ENCODE data around the gene TAF6.

TAF6 gene

DNA sequence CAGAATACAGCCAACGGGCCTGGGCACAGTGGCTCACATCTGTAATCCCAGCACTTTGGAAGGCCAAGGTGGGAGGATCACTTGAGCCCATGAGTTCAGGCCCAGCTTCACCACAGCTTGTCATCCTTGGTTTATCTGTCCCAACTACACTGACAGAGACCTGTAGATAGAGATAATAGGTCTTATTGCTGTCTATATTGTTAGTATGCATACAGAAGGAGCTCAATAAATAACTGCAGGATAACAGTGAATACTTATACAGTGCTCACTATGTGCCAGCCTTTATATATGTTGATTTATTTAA lies 1.5 kb upstream of the TAF6 start:
- DNase-seq = no peak

DNA sequence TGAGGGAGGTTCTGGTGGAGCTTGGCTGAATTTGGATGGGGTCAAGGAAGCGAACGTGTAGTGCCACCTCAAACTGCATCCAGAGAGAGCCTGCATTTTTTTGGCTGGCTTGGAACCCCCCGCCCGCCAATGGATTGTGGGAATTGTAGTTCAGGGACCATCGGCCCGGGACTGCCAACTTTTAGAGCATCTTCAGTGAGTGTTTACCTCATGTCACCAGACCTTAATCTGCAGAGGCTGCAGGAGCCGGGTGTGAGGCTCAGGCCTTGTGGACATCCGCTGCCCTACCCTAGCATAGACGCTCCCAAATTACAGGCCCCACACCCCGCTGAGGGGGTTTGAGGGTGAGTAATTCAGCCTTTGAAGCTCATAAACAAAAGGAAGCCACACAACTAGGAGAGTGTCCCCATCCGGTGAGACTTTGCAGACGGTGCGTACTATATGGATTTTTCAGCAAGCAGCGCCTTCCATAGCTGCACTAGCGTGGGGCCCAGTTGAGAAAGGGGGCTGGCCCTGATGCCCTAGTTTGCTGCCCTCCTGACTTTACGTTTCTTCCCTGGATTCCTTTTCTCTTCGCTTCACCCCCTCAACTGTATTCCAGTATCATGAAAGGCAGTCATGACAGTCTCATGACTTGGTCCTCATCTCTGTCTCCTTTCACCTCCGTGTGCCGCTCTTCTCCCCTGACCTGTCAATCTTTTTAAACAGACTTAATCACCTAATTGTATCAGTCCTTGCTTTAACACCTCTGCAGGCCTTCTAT lies 993 bp upstream of the TAF6 start:
- DNase-seq = no peak

- no peak for DNase-seq
These were observed 628 bp downstream of the TAF6 start for GRCh38 chr7:100118388-100119071.

DNA sequence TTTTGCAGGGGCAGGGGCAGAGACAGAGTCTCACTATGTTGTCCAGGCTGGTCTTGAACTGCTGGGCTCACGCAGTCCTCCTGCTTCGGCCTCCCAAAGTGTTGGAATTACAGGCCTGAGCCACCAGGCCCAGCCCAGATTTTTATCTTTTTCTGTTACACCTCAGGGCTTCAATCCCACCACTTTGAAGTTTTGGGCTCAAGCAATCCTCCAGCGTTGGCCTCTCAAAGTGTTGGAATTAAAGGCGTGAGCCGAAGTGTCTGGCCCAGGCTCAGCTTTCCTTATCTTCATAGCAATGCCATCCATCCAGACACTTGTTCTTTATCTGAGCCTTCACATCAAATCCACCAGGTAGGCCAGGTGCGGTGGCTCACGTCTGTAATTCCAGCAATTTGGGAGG lies 4.1 kb downstream of the TAF6 start:
- DNase-seq = no peak

GRCh38 chr7:100111914-100112313 lies 7.2 kb downstream of the TAF6 start:
- DNase-seq = no peak

GRCh38 chr7:100111156-100111555 lies 8.0 kb downstream of the TAF6 start:
- no peak for DNase-seq

DNA sequence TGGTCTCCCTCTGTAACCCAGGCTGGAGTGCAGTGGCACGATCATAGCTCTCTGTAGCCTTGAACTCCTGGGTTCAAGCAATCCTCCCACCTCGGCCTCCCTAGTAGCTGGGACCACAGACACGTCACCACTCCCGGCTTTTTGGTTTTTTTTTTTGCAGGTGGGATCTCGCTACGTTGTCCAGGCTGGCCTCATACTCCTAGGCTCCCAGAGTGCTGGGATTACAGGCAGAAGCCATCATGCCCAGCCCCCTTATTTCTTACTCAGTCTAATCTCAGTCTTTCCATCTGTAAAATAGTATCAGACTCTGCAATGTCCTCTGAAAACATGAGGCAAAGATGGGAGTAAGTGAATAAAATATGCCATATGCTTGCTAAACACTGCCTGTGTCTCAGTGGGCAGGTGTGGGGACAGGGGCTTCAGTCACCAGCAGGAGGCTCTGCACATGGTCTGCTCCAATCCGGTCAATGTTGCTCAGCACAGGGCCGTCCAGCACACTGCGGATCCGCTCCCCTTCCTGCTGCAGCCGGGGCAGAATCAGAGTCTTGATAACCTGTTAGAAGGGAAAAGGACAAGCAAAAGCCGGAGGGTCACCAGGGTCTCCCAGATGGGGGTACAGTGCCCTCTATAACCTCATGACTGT lies 9.5 kb downstream of the TAF6 start:
- no peak for DNase-seq

- DNase-seq = no peak
These were observed 11.3 kb downstream of the TAF6 start for GRCh38 chr7:100107890-100108289.

GRCh38 chr7:100107125-100107737 lies 11.9 kb downstream of the TAF6 start:
- DNase-seq = no peak

- no peak for DNase-seq
These were observed 12.5 kb downstream of the TAF6 start for GRCh38 chr7:100106633-100107032.

DNA sequence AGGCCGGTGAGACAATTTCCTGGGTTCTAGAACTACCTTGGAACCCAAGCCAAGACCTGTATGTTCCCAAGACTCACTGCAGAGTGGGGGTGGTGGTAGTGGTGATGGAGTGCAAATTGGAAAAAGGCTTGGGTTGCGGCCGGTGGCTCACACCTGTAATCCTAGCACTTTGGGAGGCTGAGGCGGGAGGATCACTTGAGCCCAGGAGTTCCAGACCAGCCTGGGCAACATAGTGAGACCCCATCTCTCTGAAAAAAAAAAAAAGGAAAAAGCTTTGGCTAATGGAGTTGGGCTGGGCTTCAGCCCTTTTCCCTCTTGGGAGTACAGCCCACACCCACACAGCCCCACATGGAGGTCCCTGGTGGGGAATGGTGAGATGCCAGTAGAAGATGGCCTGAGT lies 13.6 kb downstream of the TAF6 start:
- no peak for DNase-seq

GRCh38 chr7:100102950-100103840 lies 16.0 kb downstream of the TAF6 start:
- DNase-seq = no peak

- DNase-seq = peak; percentile 98
These were observed 17.9 kb downstream of the TAF6 start, which contains the start of the genes AP4M1 and MCM7 for GRCh38 chr7:100101016-100101862. TSS of gene AP4M1 (plus strand) at chr7:100101643. CDS start at chr7:100101715, 72 bp downstream. TSS of gene MCM7 (minus strand) at chr7:100101397. CDS start at chr7:100101294, 103 bp downstream.

GRCh38 chr7:100100420-100101015 lies 18.6 kb downstream of the TAF6 start:
- DNase-seq = peak; percentile 93

GRCh38 chr7:100099452-100099851 lies 19.7 kb downstream of the TAF6 start:
- no peak for DNase-seq

- no peak for DNase-seq
These were observed 20.2 kb downstream of the TAF6 start for GRCh38 chr7:100098913-100099312.

DNA sequence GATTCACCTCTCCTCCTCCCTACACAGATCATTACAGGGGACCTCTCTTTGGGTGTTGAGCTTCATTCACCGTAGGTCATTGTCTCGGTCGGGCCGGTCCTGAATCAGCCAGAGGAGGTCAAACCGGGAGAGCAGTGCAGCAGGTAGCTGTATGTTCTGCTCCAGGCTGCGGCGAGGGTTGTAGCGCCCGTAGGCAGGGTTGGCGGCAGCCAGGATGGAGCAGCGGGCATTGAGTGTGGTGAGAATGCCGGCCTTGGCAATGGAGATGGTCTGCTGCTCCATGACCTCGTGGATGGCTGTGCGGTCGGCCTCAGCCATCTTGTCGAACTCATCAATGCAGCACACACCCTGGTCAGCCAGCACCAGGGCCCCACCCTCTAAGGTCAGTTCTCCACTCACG lies 23.5 kb downstream of the TAF6 start:
- DNase-seq = no peak

DNA sequence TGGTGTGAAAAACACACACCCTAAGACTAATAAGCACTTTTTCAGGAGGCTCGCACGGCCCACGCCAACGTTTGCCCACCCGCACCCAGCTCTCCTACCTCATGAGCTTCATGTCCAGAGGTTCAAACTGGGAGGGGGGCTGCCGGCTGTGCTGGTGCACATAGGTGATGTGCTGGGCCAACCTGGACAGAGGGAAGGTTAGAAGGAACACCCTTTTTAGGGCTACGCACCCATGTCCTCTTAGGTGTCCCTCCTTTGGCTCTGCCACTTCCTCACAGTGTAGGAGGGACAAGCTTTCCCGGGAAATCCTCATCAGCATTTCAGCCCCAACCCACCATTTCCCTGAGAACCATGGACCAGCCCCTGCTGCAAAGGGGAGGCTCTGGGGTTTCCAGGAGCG lies 23.9 kb downstream of the TAF6 start:
- no peak for DNase-seq

GRCh38 chr7:100093925-100094486 lies 25.2 kb downstream of the TAF6 start:
- no peak for DNase-seq

- DNase-seq = no peak
These were observed 25.7 kb downstream of the TAF6 start for GRCh38 chr7:100093498-100093897.

- no peak for DNase-seq
These were observed 26.1 kb downstream of the TAF6 start for GRCh38 chr7:100093054-100093453.

Measured in activated CD8-positive, alpha-beta memory T cell treated with anti-CD3 and anti-CD28 coated beads for 24 hours (primary cell).